ENCODE data around the gene KRT2.

KRT2 gene

DNA sequence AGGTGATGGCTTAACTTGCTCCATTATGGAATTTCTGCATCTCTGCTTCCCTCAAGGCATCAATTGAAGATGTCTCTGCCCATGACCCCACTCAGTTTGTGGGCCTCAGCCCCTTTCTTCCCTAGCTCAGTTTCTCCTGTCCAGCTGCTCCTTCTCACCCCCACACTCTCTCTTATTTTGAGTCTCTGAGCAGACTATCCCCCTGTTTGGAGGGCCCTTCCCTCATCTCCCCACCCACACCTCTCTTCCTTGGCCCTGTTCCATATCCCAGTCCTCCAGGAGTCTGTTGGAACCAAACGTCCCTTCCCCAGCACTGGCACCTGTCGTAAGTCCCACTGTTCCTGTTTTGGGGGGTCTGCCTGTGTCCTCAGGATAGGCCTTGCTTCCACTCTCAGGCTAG, 36.5 kb upstream of the KRT2 start:
- H3K9me3 Mint-ChIP-seq = no peaks in the 10 kb centered on the region
- H3K27me3 Mint-ChIP-seq = peaks cover 6% of the 10 kb centered on the region
- peaks cover 26% of the 10 kb centered on the region for H3K4me1 Mint-ChIP-seq
- ATAC-seq (no peak), DNase-seq (no peak)
- H3K4me3 Mint-ChIP-seq = no peak overlapping the region
- H3K27ac Mint-ChIP-seq = no peak overlapping the region

GRCh38 chr12:52687497-52688385, 35.7 kb upstream of the KRT2 start:
- Mint-ChIP-seq H3K4me3 (no peak overlapping the region), H3K27ac (peak overlapping the region in 1 of 2 donors; percentile 4), H3K9me3 (no peaks in the 10 kb centered on the region), H3K27me3 (peaks cover 5% of the 10 kb centered on the region), H3K4me1 (peaks cover 26% of the 10 kb centered on the region)
- ATAC-seq (no peak), DNase-seq (no peak)

GRCh38 chr12:52686756-52687487, 34.9 kb upstream of the KRT2 start:
- Mint-ChIP-seq H3K4me3 (no peak overlapping the region), H3K27me3 (no peaks in the 10 kb centered on the region), H3K4me1 (peaks cover 20% of the 10 kb centered on the region), H3K27ac (no peak overlapping the region), H3K9me3 (no peaks in the 10 kb centered on the region)
- DNase-seq (no peak), ATAC-seq (no peak)

DNA sequence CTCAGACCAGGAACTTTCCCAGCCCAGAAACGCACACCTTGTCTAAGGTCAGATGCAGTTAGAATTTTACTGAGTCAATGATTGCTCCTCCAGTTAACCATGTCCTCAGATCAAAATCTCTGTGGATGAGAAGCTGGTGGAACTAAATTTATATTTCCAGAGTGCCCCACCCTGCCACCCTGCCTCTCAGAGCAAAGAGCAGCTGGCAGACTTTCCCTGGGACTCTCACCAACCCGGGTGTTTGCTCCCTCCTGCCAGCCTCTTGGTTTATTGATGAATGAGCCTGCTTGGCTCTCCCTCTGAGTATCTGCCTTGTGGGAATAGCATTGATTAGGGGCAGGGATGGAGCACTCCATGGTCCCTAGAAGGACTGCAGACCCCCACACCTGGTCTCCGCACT, 34.1 kb upstream of the KRT2 start:
- ATAC-seq (no peak), DNase-seq (no peak)
- no peak overlapping the region for H3K4me3 Mint-ChIP-seq
- H3K27ac Mint-ChIP-seq = no peak overlapping the region
- H3K4me1 Mint-ChIP-seq = peaks cover 20% of the 10 kb centered on the region
- no peaks in the 10 kb centered on the region for H3K27me3 Mint-ChIP-seq
- no peaks in the 10 kb centered on the region for H3K9me3 Mint-ChIP-seq

DNA sequence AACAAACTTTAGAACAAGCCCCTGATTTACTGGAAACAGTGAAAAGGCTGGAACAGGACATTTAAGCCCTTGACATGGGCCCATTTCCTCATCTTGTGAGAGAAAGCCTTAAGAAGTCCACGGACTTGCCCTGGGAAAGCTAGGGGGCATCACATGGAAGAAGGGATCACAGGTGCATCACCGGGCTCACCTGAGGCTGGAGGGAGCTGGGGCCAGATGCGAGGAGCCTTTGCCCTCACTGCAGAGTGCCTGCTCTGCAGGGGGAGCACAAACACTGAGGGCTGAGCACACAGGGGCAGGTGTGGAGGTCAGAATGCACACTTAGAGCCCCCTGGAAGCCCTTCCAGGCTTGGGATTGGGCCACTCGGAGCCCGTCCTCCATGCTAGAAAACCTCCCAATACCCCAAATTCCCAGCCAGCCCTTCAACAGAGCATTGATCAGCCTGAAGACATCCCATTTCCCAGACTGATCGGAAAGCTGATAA, 33.4 kb upstream of the KRT2 start:
- no peaks in the 10 kb centered on the region for H3K9me3 Mint-ChIP-seq
- no peak overlapping the region for H3K27ac Mint-ChIP-seq
- no peak overlapping the region for H3K4me3 Mint-ChIP-seq
- H3K27me3 Mint-ChIP-seq = no peaks in the 10 kb centered on the region
- peaks cover 19% of the 10 kb centered on the region for H3K4me1 Mint-ChIP-seq
- ATAC-seq (no peak), DNase-seq (no peak)

GRCh38 chr12:52684431-52684830, 32.4 kb upstream of the KRT2 start:
- no peak for DNase-seq
- Mint-ChIP-seq H3K9me3 (peaks cover 0 to 6% of the 10 kb centered on the region in 2 donors), H3K4me1 (peaks cover 25% of the 10 kb centered on the region), H3K27ac (peak overlapping the region in 1 of 2 donors; percentile 72), H3K4me3 (no peak overlapping the region), H3K27me3 (no peaks in the 10 kb centered on the region)
- no peak for ATAC-seq

DNA sequence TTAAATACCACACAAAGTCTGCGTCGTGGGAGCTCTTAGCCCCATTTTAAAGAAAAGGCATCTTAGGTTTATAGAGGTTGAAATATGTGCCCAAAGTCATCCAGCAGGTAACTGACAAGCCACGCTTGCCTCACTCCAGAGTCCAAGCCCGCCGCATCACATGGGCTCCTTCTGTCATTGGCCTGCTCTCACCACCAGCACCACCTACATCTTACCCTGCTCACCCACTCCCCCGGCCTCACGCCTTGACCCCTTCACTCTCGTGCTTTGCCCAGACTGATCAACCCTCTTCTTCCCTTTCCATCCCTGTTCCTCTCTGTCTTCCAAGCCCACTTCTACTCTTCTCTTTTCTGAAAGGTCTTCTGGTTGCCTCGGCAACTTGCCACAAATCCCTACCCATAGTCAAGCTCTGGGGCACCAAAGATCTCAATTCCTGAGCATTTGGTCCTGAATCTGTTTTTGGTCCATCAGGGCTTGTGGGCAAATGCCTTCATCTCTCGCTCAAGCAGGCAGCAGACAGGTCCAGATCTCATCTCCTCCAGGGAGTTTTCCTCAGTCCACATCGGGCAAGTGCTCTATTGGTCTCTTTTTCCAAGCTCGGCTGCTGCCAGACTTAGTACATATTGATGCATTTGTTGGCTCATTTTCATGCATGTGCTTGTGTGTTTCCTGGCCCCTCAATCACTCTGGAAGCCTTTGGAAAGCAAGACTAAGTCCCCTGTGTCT, 31.7 kb upstream of the KRT2 start:
- H3K4me3 Mint-ChIP-seq = no peak overlapping the region
- DNase-seq = no peak
- H3K27ac Mint-ChIP-seq = no peak overlapping the region
- ATAC-seq = no peak
- peaks cover 25% of the 10 kb centered on the region for H3K4me1 Mint-ChIP-seq
- peaks cover 0 to 6% of the 10 kb centered on the region in 2 donors for H3K9me3 Mint-ChIP-seq
- H3K27me3 Mint-ChIP-seq = no peaks in the 10 kb centered on the region

GRCh38 chr12:52682938-52683574, 31.0 kb upstream of the KRT2 start:
- Mint-ChIP-seq H3K27ac (no peak overlapping the region), H3K27me3 (no peaks in the 10 kb centered on the region), H3K4me1 (peaks cover 25% of the 10 kb centered on the region), H3K9me3 (peaks cover 0 to 6% of the 10 kb centered on the region in 2 donors), H3K4me3 (no peak overlapping the region)
- no peak for ATAC-seq
- no peak for DNase-seq

DNA sequence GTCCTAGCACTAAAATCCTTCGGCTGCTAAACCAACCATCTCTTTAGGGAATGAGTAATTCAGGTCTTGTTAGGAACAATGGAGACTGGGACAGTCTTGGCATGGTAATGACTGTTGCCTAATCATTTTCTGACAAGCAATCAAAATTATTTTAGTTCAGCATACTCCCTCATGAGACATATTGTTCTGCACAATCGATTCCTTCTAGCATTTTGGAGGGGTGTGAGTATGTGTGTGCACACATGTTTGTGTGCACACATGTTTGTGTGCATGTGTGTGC, 30.3 kb upstream of the KRT2 start:
- Mint-ChIP-seq H3K4me3 (no peak overlapping the region), H3K9me3 (peaks cover 0 to 6% of the 10 kb centered on the region in 2 donors), H3K27ac (no peak overlapping the region), H3K4me1 (peaks cover 25% of the 10 kb centered on the region), H3K27me3 (no peaks in the 10 kb centered on the region)
- DNase-seq (no peak), ATAC-seq (no peak)

DNA sequence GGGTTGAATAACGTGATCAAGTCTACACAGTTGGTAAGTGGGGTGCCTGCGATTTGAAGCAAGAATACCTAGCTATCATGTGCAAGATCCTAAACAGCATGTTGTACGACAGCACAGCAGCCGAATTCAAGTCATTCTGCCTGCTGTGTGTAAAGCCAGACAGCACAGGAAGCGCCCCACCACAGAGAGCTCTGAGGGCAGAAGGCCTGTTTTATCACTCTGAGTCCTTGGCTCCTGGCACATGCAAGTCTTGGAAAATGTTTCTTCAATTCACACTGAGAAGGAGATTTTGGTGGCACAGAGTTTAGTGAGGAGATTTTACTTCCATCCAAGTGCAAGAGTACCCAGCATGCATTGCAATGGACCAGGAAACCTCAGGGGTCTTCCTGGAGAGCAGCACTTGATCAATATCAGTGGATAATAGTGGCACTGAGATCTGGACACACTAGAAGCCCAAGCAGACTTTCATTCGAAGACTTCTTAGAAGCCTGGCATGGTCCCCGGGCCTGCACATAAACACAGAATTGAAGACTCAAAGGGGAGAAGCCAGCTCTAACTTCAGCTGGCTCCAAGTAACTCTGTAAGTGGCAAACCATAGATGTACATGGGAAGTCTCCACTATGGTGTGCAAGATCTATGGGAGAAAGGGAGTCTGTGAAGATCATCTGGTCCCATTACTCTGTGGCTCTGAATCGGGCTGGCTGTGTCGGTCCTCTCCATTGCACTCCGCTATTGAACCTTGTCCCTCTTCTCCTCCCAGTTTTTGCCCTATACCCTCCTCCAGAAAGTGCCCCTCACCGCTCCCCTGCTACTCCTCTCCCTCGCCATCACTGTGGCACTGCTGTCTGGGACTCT, 29.7 kb upstream of the KRT2 start:
- Mint-ChIP-seq H3K4me1 (peaks cover 25% of the 10 kb centered on the region), H3K27ac (no peak overlapping the region), H3K4me3 (no peak overlapping the region), H3K9me3 (peaks cover 0 to 6% of the 10 kb centered on the region in 2 donors), H3K27me3 (no peaks in the 10 kb centered on the region)
- ATAC-seq (peak; percentile 87), DNase-seq (no peak)

GRCh38 chr12:52680363-52680762, 28.4 kb upstream of the KRT2 start, which contains the start of gene KRT1:
KRT1 (minus strand) TSS chr12:52680407; CDS start chr12:52680348, 59 bp downstream.
- no peak for ATAC-seq
- peaks cover 0 to 6% of the 10 kb centered on the region in 2 donors for H3K9me3 Mint-ChIP-seq
- H3K4me3 Mint-ChIP-seq = no peak within 1 kb of the TSS
- H3K27ac Mint-ChIP-seq = peak within 1 kb of the TSS in 1 of 2 donors; percentile 64
- no peak for DNase-seq
- peaks cover 25% of the 10 kb centered on the region for H3K4me1 Mint-ChIP-seq
- no peaks in the 10 kb centered on the region for H3K27me3 Mint-ChIP-seq

DNA sequence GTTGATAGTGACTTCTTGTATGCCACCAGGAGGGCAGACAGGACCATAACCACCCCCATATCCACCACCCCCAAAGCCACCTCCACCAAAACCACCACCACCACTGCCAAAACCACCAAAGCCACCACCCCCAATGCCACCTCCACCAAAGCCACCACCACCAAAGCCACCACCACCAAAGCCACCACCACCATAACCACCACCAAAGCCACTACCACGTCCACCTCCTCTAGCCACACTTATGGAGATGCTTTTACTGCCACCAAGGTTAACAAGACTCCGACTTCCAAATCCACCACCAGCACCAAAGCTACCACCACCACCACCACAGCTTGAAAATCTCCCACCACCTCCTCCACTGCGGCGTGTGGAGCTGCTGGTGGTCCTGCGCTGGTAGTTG, 27.9 kb upstream of the KRT2 start:
- ATAC-seq (no peak), DNase-seq (no peak)
- H3K27ac Mint-ChIP-seq = peak overlapping the region in 1 of 2 donors; percentile 64
- H3K27me3 Mint-ChIP-seq = no peaks in the 10 kb centered on the region
- peaks cover 25% of the 10 kb centered on the region for H3K4me1 Mint-ChIP-seq
- H3K4me3 Mint-ChIP-seq = no peak overlapping the region
- H3K9me3 Mint-ChIP-seq = peaks cover 0 to 6% of the 10 kb centered on the region in 2 donors

GRCh38 chr12:52677671-52678070, 25.7 kb upstream of the KRT2 start:
- peaks cover 0 to 6% of the 10 kb centered on the region in 2 donors for H3K9me3 Mint-ChIP-seq
- H3K4me3 Mint-ChIP-seq = no peak overlapping the region
- H3K27me3 Mint-ChIP-seq = no peaks in the 10 kb centered on the region
- ATAC-seq (no peak), DNase-seq (no peak)
- peaks cover 21% of the 10 kb centered on the region for H3K4me1 Mint-ChIP-seq
- no peak overlapping the region for H3K27ac Mint-ChIP-seq

DNA sequence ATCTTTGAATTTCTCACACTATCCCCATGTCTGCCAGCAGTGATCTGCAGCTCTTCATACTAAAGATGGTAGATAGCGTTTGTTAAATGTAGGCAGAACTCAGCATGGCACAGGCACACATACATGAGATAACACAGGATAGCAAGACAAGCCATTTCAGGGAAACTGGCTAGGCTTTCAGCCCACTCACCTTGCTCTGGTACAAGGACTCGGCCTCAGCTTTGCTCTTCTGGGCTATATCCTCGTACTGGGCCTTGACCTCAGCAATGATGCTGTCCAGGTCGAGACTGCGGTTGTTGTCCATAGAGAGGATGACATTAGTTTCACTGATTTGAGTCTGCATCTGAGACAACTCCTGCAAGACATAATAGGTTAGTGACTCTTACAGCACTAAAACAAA, 25.1 kb upstream of the KRT2 start:
- H3K9me3 Mint-ChIP-seq = peaks cover 0 to 6% of the 10 kb centered on the region in 2 donors
- no peak overlapping the region for H3K27ac Mint-ChIP-seq
- ATAC-seq = no peak
- H3K4me3 Mint-ChIP-seq = no peak overlapping the region
- H3K27me3 Mint-ChIP-seq = no peaks in the 10 kb centered on the region
- peaks cover 21% of the 10 kb centered on the region for H3K4me1 Mint-ChIP-seq
- no peak for DNase-seq
